SU-DHL-6 (cell line): ENCODE data around the gene TIMP2.
"Not testable (repeated sequence)": the region's sequence is repeated elsewhere in the genome, so short reads cannot be mapped to it uniquely, and the experiment has no call there.

Experiments
- H2AFZ ChIP-seq: fragments of 200-600 bp; sonication (generic); 2 replicates; pipeline ENCODE4 v1.6.1; 2014; ENCODE audit warnings: low read depth, mild to moderate bottlenecking, moderate library complexity, mixed read lengths, antibody characterized with exemption, low read length; ENCODE audit not compliant: severe bottlenecking
- H3F3A ChIP-seq: fragments of 200-600 bp; shearing (Covaris generic); 2 replicates; pipeline ENCODE4 v1.6.0; 2016; ENCODE audit warnings: antibody characterized with exemption, mild to moderate bottlenecking; ENCODE audit not compliant: insufficient read depth
- H3K27ac ChIP-seq: fragments of 200-600 bp; sonication (generic); 2 replicates; pipeline ENCODE4 v1.5.1; 2016; ENCODE audit warnings: low read depth, mild to moderate bottlenecking, low read length, moderate library complexity, mixed read lengths
- H3K27me3 ChIP-seq: fragments of 200-600 bp; sonication (generic), shearing (Covaris generic); 2 replicates; pipeline ENCODE4 v1.6.0; 2014; ENCODE audit warnings: mild to moderate bottlenecking, low read length
- H3K36me3 ChIP-seq: fragments of 200-600 bp; sonication (generic); 2 replicates; pipeline ENCODE4 v1.6.1; 2014; ENCODE audit warnings: mild to moderate bottlenecking, low read length, mixed read lengths
- H3K4me2 ChIP-seq: fragments of 300-600, 200-600 bp; shearing (Covaris generic), sonication (generic); 2 replicates; pipeline ENCODE4 v1.6.0; 2014; ENCODE audit warnings: low read length, low read depth, mild to moderate bottlenecking; ENCODE audit not compliant: poor library complexity, severe bottlenecking
- H3K4me3 ChIP-seq: fragments of 200-600 bp; sonication (generic); 2 replicates; pipeline ENCODE4 v1.5.1; 2014; ENCODE audit warnings: antibody characterized with exemption, low read length, mild to moderate bottlenecking, mixed read lengths; ENCODE audit not compliant: insufficient read depth, poor library complexity, severe bottlenecking
- H3K79me2 ChIP-seq: fragments of 200-600 bp; sonication (generic); 2 replicates; pipeline ENCODE4 v1.6.1; 2014; ENCODE audit warnings: mild to moderate bottlenecking, low read length, moderate library complexity; ENCODE audit not compliant: insufficient read depth
- H3K9ac ChIP-seq: fragments of 200-600 bp; sonication (generic); 2 replicates; pipeline ENCODE4 v1.7.0; 2014; ENCODE audit warnings: mild to moderate bottlenecking, low read length
- H3K9me2 ChIP-seq: fragments of 200-600 bp; sonication (generic); replicated peaks from 2 replicates; pipeline ENCODE4 v1.6.1; 2014; ENCODE audit warnings: low read length; ENCODE audit not compliant: insufficient read depth
- H3K9me3 ChIP-seq: fragments of 200-600 bp; sonication (generic); 2 replicates; pipeline ENCODE4 v1.6.1; 2014; ENCODE audit warnings: low read length, mixed read lengths; ENCODE audit not compliant: insufficient read depth
- H4K20me1 ChIP-seq: fragments of 200-600 bp; sonication (generic); 2 replicates; pipeline ENCODE4 v1.6.1; 2014; ENCODE audit warnings: low read depth, mild to moderate bottlenecking, antibody characterized with exemption, low read length, moderate library complexity, mixed read lengths
- CTCF ChIP-seq: fragments of 200-600 bp; sonication (generic); IDR thresholded peaks from one replicate; pipeline ENCODE4 v1.5.1; 2017; ENCODE audit warnings: antibody characterized with exemption, mild to moderate bottlenecking, low read length, moderate library complexity; ENCODE audit not compliant: insufficient read depth, poor library complexity, severe bottlenecking
- EZH2phosphoT487 ChIP-seq: fragments of 200-600 bp; sonication (generic), shearing (Covaris generic); conservative IDR thresholded peaks from 2 replicates; pipeline ENCODE4 v1.6.1; 2018; ENCODE audit warnings: mild to moderate bottlenecking, antibody characterized with exemption, low read length, moderate library complexity, mixed read lengths

TIMP2 gene

GRCh38 chr17:78915872-78916632, 9.1 kb downstream of the TIMP2 start:
- no peak overlapping the region for H3K4me2 ChIP-seq
- H3K9ac ChIP-seq = no peak overlapping the region
- H3K36me3 ChIP-seq = no peaks in the 10 kb centered on the region
- no peaks in the 10 kb centered on the region for H3K9me2 ChIP-seq
- no peaks in the 10 kb centered on the region for H3K9me3 ChIP-seq
- H4K20me1 ChIP-seq = no peaks in the 10 kb centered on the region
- H3K4me3 ChIP-seq = no peak overlapping the region
- TF ChIP-seq CTCF (no peak), EZH2phosphoT487 (no peak)
- no peaks in the 10 kb centered on the region for H3K79me2 ChIP-seq
- no peaks in the 10 kb centered on the region for H3K27me3 ChIP-seq
- H2AFZ ChIP-seq = no peak overlapping the region
- no peak overlapping the region for H3K27ac ChIP-seq
- H3F3A ChIP-seq = no peaks in the 10 kb centered on the region

GRCh38 chr17:78913115-78913514, 12.1 kb downstream of the TIMP2 start:
- TF ChIP-seq EZH2phosphoT487 = no peak
- no peak for TF ChIP-seq CTCF
- Histone ChIP-seq H3K79me2 (no peaks in the 10 kb centered on the region), H3K27ac (no peak overlapping the region)

GRCh38 chr17:78912082-78912481, 13.1 kb downstream of the TIMP2 start:
- Histone ChIP-seq H3K9ac (no peak overlapping the region), H3K79me2 (no peaks in the 10 kb centered on the region), H3K4me3 (no peak overlapping the region), H3K27me3 (no peaks in the 10 kb centered on the region), H3K4me2 (no peak overlapping the region), H3K9me2 (no peaks in the 10 kb centered on the region), H4K20me1 (no peaks in the 10 kb centered on the region), H2AFZ (no peak overlapping the region), H3K9me3 (no peaks in the 10 kb centered on the region), H3K27ac (no peak overlapping the region), H3K36me3 (no peaks in the 10 kb centered on the region), H3F3A (no peaks in the 10 kb centered on the region)
- no peak for TF ChIP-seq CTCF
- TF ChIP-seq EZH2phosphoT487 = no peak

More at GRCh38 chr17:78913115-78913514, 12.1 kb downstream of the TIMP2 start:
- no peaks in the 10 kb centered on the region for H3K9me2 ChIP-seq
- H3K9me3 ChIP-seq = no peaks in the 10 kb centered on the region
- H3K9ac ChIP-seq = no peak overlapping the region
- H2AFZ ChIP-seq = no peak overlapping the region
- no peak overlapping the region for H3K4me3 ChIP-seq
- no peaks in the 10 kb centered on the region for H3K36me3 ChIP-seq
- H3K27me3 ChIP-seq = no peaks in the 10 kb centered on the region
- no peak overlapping the region for H3K4me2 ChIP-seq
- H4K20me1 ChIP-seq = no peaks in the 10 kb centered on the region
- no peaks in the 10 kb centered on the region for H3F3A ChIP-seq

- not testable (repeated sequence) for H3K79me2 ChIP-seq, H3K9me3 ChIP-seq, H3K4me2 ChIP-seq, H3K27me3 ChIP-seq, H3K9ac ChIP-seq, H3K36me3 ChIP-seq, H3K9me2 ChIP-seq, H3K4me3 ChIP-seq, H3K27ac ChIP-seq, H3F3A ChIP-seq, H4K20me1 ChIP-seq, H2AFZ ChIP-seq
Observed at GRCh38 chr17:78911543-78911942, 13.6 kb downstream of the TIMP2 start.
